Right forelimb (tissue), 1 donor: ENCODE data around the gene CIB2.
A peak's percentile ranks its signal among the peaks of the same experiment; 100 is the strongest.

Experiments used
- DNase-seq: peaks from one replicate; pipeline ENCODE4 v3.0.0-alpha.2; 2018

CIB2 gene

GRCh38 chr15:78064544-78064943 lies 66.7 kb downstream of the CIB2 start:
- DNase-seq = peak; percentile 11

GRCh38 chr15:78063970-78064385 lies 67.3 kb downstream of the CIB2 start:
- DNase-seq = peak; percentile 40

- no peak for DNase-seq
Observed at GRCh38 chr15:78063217-78063616, 68.0 kb downstream of the CIB2 start.

GRCh38 chr15:78061963-78062427 lies 69.2 kb downstream of the CIB2 start:
- DNase-seq = peak; percentile 40

- no peak for DNase-seq
Observed at GRCh38 chr15:78060232-78060631, 71.0 kb downstream of the CIB2 start.

GRCh38 chr15:78059110-78059839 lies 72.0 kb downstream of the CIB2 start:
- peak; percentile 48 for DNase-seq

- peak; percentile 26 for DNase-seq
Observed at GRCh38 chr15:78058401-78058935, 72.8 kb downstream of the CIB2 start.

GRCh38 chr15:78057803-78058202 lies 73.4 kb downstream of the CIB2 start:
- DNase-seq = peak; percentile 9

GRCh38 chr15:78056714-78057269 lies 74.5 kb downstream of the CIB2 start:
- DNase-seq = peak; percentile 55

- DNase-seq = peak; percentile 41
Observed at GRCh38 chr15:78055919-78056713, 75.1 kb downstream of the CIB2 start.

GRCh38 chr15:78054966-78055365 lies 76.3 kb downstream of the CIB2 start:
- no peak for DNase-seq
